Measurements from ENCODE around the gene SLC15A2. TPM values are rescaled to one million over a fixed set of nuclear protein-coding genes. Genes with fewer than 3 reads are reported as not detected.

The SLC15A2 gene
- total and polyA plus RNA-seq, 2 experiments from 2014 or later: not detected

- Histone ChIP-seq H3K9ac (no peak overlapping the region), H3F3A (ENCODE audit: insufficient read depth) (no peaks in the 10 kb centered on the region), H3K4me1 (ENCODE audit: insufficient read depth) (no peaks in the 10 kb centered on the region), H3K79me2 (ENCODE audit: insufficient read depth) (no peaks in the 10 kb centered on the region), H3K9me2 (ENCODE audit: insufficient read depth) (no peaks in the 10 kb centered on the region), H3K4me3 (no peak overlapping the region), H3K36me3 (ENCODE audit: low read depth) (no peaks in the 10 kb centered on the region), H4K20me1 (ENCODE audit: insufficient read depth) (no peaks in the 10 kb centered on the region), H3K4me2 (ENCODE audit: unreplicated experiment) (no peak overlapping the region), H3K27ac (no peak overlapping the region), H3K9me3 (ENCODE audit: low read depth) (no peaks in the 10 kb centered on the region), H3K27me3 (replicated peaks; ENCODE audit: insufficient read depth) (no peaks in the 10 kb centered on the region), H2AFZ (no peak overlapping the region)
- DNase-seq: no peak
- TF ChIP-seq EZH2 (IDR thresholded peaks at IDR 0.05; ENCODE audit: insufficient read depth, poor library complexity, severe bottlenecking): no peak
- TF ChIP-seq EZH2phosphoT487 (IDR thresholded peaks at IDR 0.05; ENCODE audit: insufficient read depth, low read depth): no peak
- in situ Hi-C loops (cut with MboI): no loop called here
These were observed 30.4 kb upstream of the SLC15A2 start for GRCh38 chr3:121863801-121864200.

DNA sequence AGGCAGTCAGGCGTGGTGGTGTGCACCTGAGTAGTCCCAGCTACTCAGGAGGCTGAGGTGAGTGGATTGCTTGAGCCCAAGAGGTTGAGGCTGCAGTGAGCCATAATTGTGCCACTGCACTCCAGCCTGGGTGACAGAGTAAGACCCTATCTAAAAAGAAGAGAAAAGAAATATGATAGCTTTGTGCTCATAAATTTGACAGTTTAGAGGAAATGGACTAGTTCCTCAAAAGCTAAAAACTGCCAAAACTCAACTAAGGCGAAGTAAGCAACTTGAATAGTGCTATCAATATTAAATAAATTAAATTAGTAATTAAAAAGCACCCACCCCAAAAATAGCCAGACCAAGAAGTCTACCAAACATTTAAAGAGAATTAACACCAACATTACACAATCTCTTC lies 24.5 kb upstream of the SLC15A2 start:
- Histone ChIP-seq H3K36me3 (ENCODE audit: low read depth) (no peaks in the 10 kb centered on the region), H3F3A (ENCODE audit: insufficient read depth) (no peaks in the 10 kb centered on the region), H3K4me3 (no peak overlapping the region), H3K9me3 (ENCODE audit: low read depth) (no peaks in the 10 kb centered on the region), H3K27me3 (replicated peaks; ENCODE audit: insufficient read depth) (no peaks in the 10 kb centered on the region), H4K20me1 (ENCODE audit: insufficient read depth) (no peaks in the 10 kb centered on the region), H3K9ac (no peak overlapping the region), H3K9me2 (ENCODE audit: insufficient read depth) (no peaks in the 10 kb centered on the region), H3K4me2 (ENCODE audit: unreplicated experiment) (no peak overlapping the region), H2AFZ (no peak overlapping the region), H3K27ac (no peak overlapping the region), H3K79me2 (ENCODE audit: insufficient read depth) (no peaks in the 10 kb centered on the region), H3K4me1 (ENCODE audit: insufficient read depth) (no peaks in the 10 kb centered on the region)
- in situ Hi-C loops (cut with MboI): no loop called here
- WGBS, 2 experiments (ENCODE audit: low coverage in 1 of 2, low lambda C conversion rate in 2 of 2, missing lambda C conversion rate in 2 of 2): 80 to 85% methylated on average over 2 of the region's 2 CpGs
- DNase-seq: no peak
- TF ChIP-seq EZH2 (IDR thresholded peaks at IDR 0.05; ENCODE audit: insufficient read depth, poor library complexity, severe bottlenecking): no peak
- TF ChIP-seq EZH2phosphoT487 (IDR thresholded peaks at IDR 0.05; ENCODE audit: insufficient read depth, low read depth): no peak

DNA sequence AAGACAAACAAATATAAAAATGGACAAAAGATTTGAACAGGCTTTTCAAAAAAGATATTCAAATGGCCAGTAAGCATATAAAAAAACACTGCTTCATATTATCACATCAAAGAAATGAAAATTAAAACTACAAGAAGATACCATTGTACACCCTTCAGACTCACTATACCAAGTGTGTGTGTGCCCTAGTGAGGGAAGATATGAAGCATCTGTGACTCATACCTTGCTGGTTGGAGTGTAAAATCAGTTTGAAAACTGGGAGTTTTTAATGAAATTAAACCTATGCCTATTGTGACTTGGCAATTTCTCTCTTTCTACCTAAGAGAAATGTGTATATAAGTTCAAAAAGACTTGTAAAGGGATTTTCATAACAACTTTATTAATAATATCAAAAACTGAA lies 23.5 kb upstream of the SLC15A2 start:
- H3K36me3 ChIP-seq (ENCODE audit: low read depth): no peaks in the 10 kb centered on the region
- no peak overlapping the region for H3K4me2 ChIP-seq (ENCODE audit: unreplicated experiment)
- no peaks in the 10 kb centered on the region for H3K27me3 ChIP-seq (replicated peaks; ENCODE audit: insufficient read depth)
- H4K20me1 ChIP-seq (ENCODE audit: insufficient read depth): no peaks in the 10 kb centered on the region
- in situ Hi-C loops (cut with MboI): no loop called here
- H3K9me3 ChIP-seq (ENCODE audit: low read depth): no peaks in the 10 kb centered on the region
- H2AFZ ChIP-seq: no peak overlapping the region
- H3K4me1 ChIP-seq (ENCODE audit: insufficient read depth): no peaks in the 10 kb centered on the region
- no peak overlapping the region for H3K4me3 ChIP-seq
- no peaks in the 10 kb centered on the region for H3F3A ChIP-seq (ENCODE audit: insufficient read depth)
- TF ChIP-seq EZH2phosphoT487 (IDR thresholded peaks at IDR 0.05; ENCODE audit: insufficient read depth, low read depth) (no peak), EZH2 (IDR thresholded peaks at IDR 0.05; ENCODE audit: insufficient read depth, poor library complexity, severe bottlenecking) (no peak)
- no peaks in the 10 kb centered on the region for H3K9me2 ChIP-seq (ENCODE audit: insufficient read depth)
- no peak overlapping the region for H3K9ac ChIP-seq
- H3K27ac ChIP-seq: no peak overlapping the region
- peak; percentile 19 for DNase-seq
- no peaks in the 10 kb centered on the region for H3K79me2 ChIP-seq (ENCODE audit: insufficient read depth)

- H3K9ac ChIP-seq: no peak overlapping the region
- DNase-seq: no peak
- H3F3A ChIP-seq (ENCODE audit: insufficient read depth): no peaks in the 10 kb centered on the region
- 46 to 52% methylated on average over 1 of the region's 1 CpG for WGBS, 2 experiments (ENCODE audit: low coverage in 1 of 2, low lambda C conversion rate in 2 of 2, missing lambda C conversion rate in 2 of 2)
- H3K4me1 ChIP-seq (ENCODE audit: insufficient read depth): no peaks in the 10 kb centered on the region
- in situ Hi-C loops (cut with MboI): no loop called here
- TF ChIP-seq EZH2phosphoT487 (IDR thresholded peaks at IDR 0.05; ENCODE audit: insufficient read depth, low read depth) (no peak), EZH2 (IDR thresholded peaks at IDR 0.05; ENCODE audit: insufficient read depth, poor library complexity, severe bottlenecking) (no peak)
- H3K27ac ChIP-seq: no peak overlapping the region
- H3K4me2 ChIP-seq (ENCODE audit: unreplicated experiment): no peak overlapping the region
- no peaks in the 10 kb centered on the region for H3K9me2 ChIP-seq (ENCODE audit: insufficient read depth)
- H3K79me2 ChIP-seq (ENCODE audit: insufficient read depth): no peaks in the 10 kb centered on the region
- H3K9me3 ChIP-seq (ENCODE audit: low read depth): no peaks in the 10 kb centered on the region
- H3K27me3 ChIP-seq (replicated peaks; ENCODE audit: insufficient read depth): no peaks in the 10 kb centered on the region
- no peak overlapping the region for H3K4me3 ChIP-seq
- H3K36me3 ChIP-seq (ENCODE audit: low read depth): no peaks in the 10 kb centered on the region
- H2AFZ ChIP-seq: no peak overlapping the region
- no peaks in the 10 kb centered on the region for H4K20me1 ChIP-seq (ENCODE audit: insufficient read depth)
These were observed 22.8 kb upstream of the SLC15A2 start for GRCh38 chr3:121871430-121871829.

DNA sequence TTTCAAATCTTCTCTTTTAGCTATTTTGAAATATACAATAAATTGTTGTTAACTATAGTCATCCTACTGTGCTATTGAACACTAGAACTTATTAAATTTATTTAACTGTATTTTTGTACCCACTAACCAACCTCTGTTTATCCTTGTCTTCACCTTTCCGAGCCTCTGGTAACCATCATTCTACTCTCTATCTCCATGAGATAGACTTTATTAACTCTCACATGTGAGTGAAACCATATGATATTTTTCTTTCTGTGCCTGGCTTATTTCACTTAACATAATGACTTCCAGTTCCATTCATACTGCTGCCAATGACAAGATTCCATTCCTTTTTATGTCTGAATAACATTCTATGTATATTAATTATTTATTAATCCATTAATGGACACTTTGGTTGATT lies 15.8 kb upstream of the SLC15A2 start:
- Histone ChIP-seq H3K9me3 (ENCODE audit: low read depth) (no peaks in the 10 kb centered on the region), H3F3A (ENCODE audit: insufficient read depth) (no peaks in the 10 kb centered on the region), H3K79me2 (ENCODE audit: insufficient read depth) (no peaks in the 10 kb centered on the region), H3K27ac (no peak overlapping the region), H3K36me3 (ENCODE audit: low read depth) (no peaks in the 10 kb centered on the region), H3K4me1 (ENCODE audit: insufficient read depth) (no peaks in the 10 kb centered on the region), H3K9ac (no peak overlapping the region), H3K9me2 (ENCODE audit: insufficient read depth) (no peaks in the 10 kb centered on the region), H3K4me2 (ENCODE audit: unreplicated experiment) (no peak overlapping the region), H3K4me3 (no peak overlapping the region), H4K20me1 (ENCODE audit: insufficient read depth) (no peaks in the 10 kb centered on the region), H3K27me3 (replicated peaks; ENCODE audit: insufficient read depth) (no peaks in the 10 kb centered on the region), H2AFZ (no peak overlapping the region)
- in situ Hi-C loops (cut with MboI): no loop called here
- DNase-seq: no peak
- 0 to 6% methylated on average over 1 of the region's 1 CpG for WGBS, 2 experiments (ENCODE audit: low coverage in 1 of 2, low lambda C conversion rate in 2 of 2, missing lambda C conversion rate in 2 of 2)
- no peak for TF ChIP-seq EZH2phosphoT487 (IDR thresholded peaks at IDR 0.05; ENCODE audit: insufficient read depth, low read depth)
- TF ChIP-seq EZH2 (IDR thresholded peaks at IDR 0.05; ENCODE audit: insufficient read depth, poor library complexity, severe bottlenecking): no peak

Data from GM23248 (cell line).